ENCODE results near the gene SLITRK4. TPM values are rescaled to one million over a fixed set of nuclear protein-coding genes. Genes with fewer than 3 reads are reported as not detected.

Gene SLITRK4
- total and polyA plus RNA-seq, 2 of the 4 experiments (the other 2 are of a cell fraction) = not detected

GRCh38 chrX:143683486-143683885, 47.6 kb upstream of the SLITRK4 start (continued):
- no peak for TF ChIP-seq ELK1 (IDR thresholded peaks at IDR 0.05; ENCODE audit: borderline replicate concordance, low read depth, low read length)
- TF ChIP-seq BHLHE40 (IDR thresholded peaks at IDR 0.05; ENCODE audit: low read depth, low read length) = no peak
- TF ChIP-seq CHD1 (IDR thresholded peaks at IDR 0.05; ENCODE audit: low read depth, low read length) = no peak

GRCh38 chrX:143674926-143675325, 39.0 kb upstream of the SLITRK4 start:
- POLR2A ChIA-PET (ENCODE audit: unreplicated experiment) = no interaction called here
- in situ Hi-C loops (cut with MboI; ENCODE audit: low sequenced_read_pairs) = no loop called here
- TF ChIP-seq CEBPB (IDR thresholded peaks at IDR 0.05; ENCODE audit: low read depth, low read length) (no peak), BHLHE40 (IDR thresholded peaks at IDR 0.05; ENCODE audit: low read depth, low read length) (no peak), MAFK (IDR thresholded peaks at IDR 0.05; ENCODE audit: low read depth, low read length) (no peak), NFE2L2 (IDR thresholded peaks at IDR 0.05; ENCODE audit: low read depth, low read length) (no peak), MAZ (IDR thresholded peaks at IDR 0.05; ENCODE audit: borderline replicate concordance, low read depth, low read length) (no peak), RAD21 (IDR thresholded peaks at IDR 0.05; ENCODE audit: low read length) (no peak), USF2 (IDR thresholded peaks at IDR 0.05; ENCODE audit: low read depth, low read length) (no peak), FOS (IDR thresholded peaks at IDR 0.05; ENCODE audit: low read depth, low read length) (no peak), CHD1 (IDR thresholded peaks at IDR 0.05; ENCODE audit: low read depth, low read length) (no peak), MXI1 (IDR thresholded peaks at IDR 0.05; ENCODE audit: borderline replicate concordance, low read depth, low read length) (no peak), SMC3 (IDR thresholded peaks at IDR 0.05; ENCODE audit: low read depth, low read length) (no peak), RFX5 (IDR thresholded peaks at IDR 0.05; ENCODE audit: low read depth, low read length) (no peak), POLR2A (IDR thresholded peaks at IDR 0.05; ENCODE audit: low read depth, low read length) (no peak), ELK1 (IDR thresholded peaks at IDR 0.05; ENCODE audit: borderline replicate concordance, low read depth, low read length) (no peak), RCOR1 (IDR thresholded peaks at IDR 0.05; ENCODE audit: insufficient replicate concordance, low read length) (no peak)

More at GRCh38 chrX:143674926-143675325, 39.0 kb upstream of the SLITRK4 start:
- H2BK20ac ChIP-seq (ENCODE audit: low read depth, low read length) = no peak overlapping the region
- no peak overlapping the region for H2BK5ac ChIP-seq (ENCODE audit: low read depth, low read length, poor library complexity, severe bottlenecking)
- BruUV-seq (replicated peaks) = no TSS peak
- no peak overlapping the region for H3K4ac ChIP-seq (ENCODE audit: low read depth, low read length)
- H3K27me3 ChIP-seq (ENCODE audit: control insufficient read depth, insufficient read depth, low read length) = no peaks in the 10 kb centered on the region
- H2BK120ac ChIP-seq (ENCODE audit: low read depth, low read length) = no peak overlapping the region
- H3K14ac ChIP-seq (replicated peaks; ENCODE audit: low read depth, low read length) = no peak overlapping the region
- no peak overlapping the region for H3K4me2 ChIP-seq (ENCODE audit: low read depth, low read length)
- H2AK5ac ChIP-seq (ENCODE audit: low read depth, low read length) = no peak overlapping the region
- no peak overlapping the region for H4K91ac ChIP-seq (ENCODE audit: insufficient read depth, low read depth, low read length)
- H3K36me3 ChIP-seq (ENCODE audit: control insufficient read depth, insufficient read depth, low read length) = no peaks in the 10 kb centered on the region
- peaks cover 5% of the 10 kb centered on the region; the same call in 1 of the 2 replicates for H3K9me3 ChIP-seq (ENCODE audit: control insufficient read depth, insufficient read depth, low read length)
- H3K9ac ChIP-seq (ENCODE audit: low read depth, low read length) = no peak overlapping the region
- no peak overlapping the region for H4K8ac ChIP-seq (ENCODE audit: low read depth in 2 of 2, low read length in 2 of 2)
- intact Hi-C loops (cut with micrococcal nuclease) = no loop called here
- no CpG with 5 or more reads among the region's 4 CpGs for WGBS, 2 experiments (ENCODE audit: extremely low coverage in 2 of 2, insufficient read length in 1 of 2)
- H2BK15ac ChIP-seq (ENCODE audit: low read depth, low read length) = no peak overlapping the region
- H4K5ac ChIP-seq (ENCODE audit: low read depth, low read length) = no peak overlapping the region
- no peaks in the 10 kb centered on the region for H3K9me1 ChIP-seq (ENCODE audit: insufficient read depth, low read length)
- no peak for ATAC-seq (ENCODE audit: low read depth)
- H3K18ac ChIP-seq (ENCODE audit: low read depth, low read length) = no peak overlapping the region
- H4K20me1 ChIP-seq (ENCODE audit: insufficient read depth, low read length) = no peaks in the 10 kb centered on the region
- dilution Hi-C loops (cut with HindIII; ENCODE audit: low sequenced_read_pairs, unreplicated experiment) = no loop called here
- no peak overlapping the region for H3K4me3 ChIP-seq (ENCODE audit: insufficient read depth, low read depth, low read length)
- no peak overlapping the region for H3K27ac ChIP-seq (ENCODE audit: insufficient read depth, low read length)
- H2AFZ ChIP-seq (replicated peaks; ENCODE audit: low read length, poor library complexity) = no peak overlapping the region
- H3K4me1 ChIP-seq (ENCODE audit: control insufficient read depth, insufficient read depth, low read length) = no peaks in the 10 kb centered on the region
- H3K56ac ChIP-seq (ENCODE audit: extremely low read depth, insufficient read depth, low read length) = no peak overlapping the region
- DNase-seq = no peak
- H3K79me1 ChIP-seq (ENCODE audit: low read depth in 1 of 2, low read length in 2 of 2) = no peaks in the 10 kb centered on the region
- H2AK9ac ChIP-seq (replicated peaks; ENCODE audit: low read depth, low read length, poor library complexity) = no peak overlapping the region
- no peak overlapping the region for H3K23ac ChIP-seq (ENCODE audit: low read depth, low read length)
- CTCF ChIA-PET = interaction anchor here (1.6 kb wide), 1 partner anchor 10 kb away, joined by 7 read pairs; no protein-coding TSS in a partner anchor

Measured in IMR-90 (cell line).